ENCODE results near the gene HOXC10. TPM values are rescaled to one million over a fixed set of nuclear protein-coding genes. Genes with fewer than 3 reads are reported as not detected.

The HOXC10 gene
- total RNA-seq, 3 donors from 2014 or later: not detected

DNA sequence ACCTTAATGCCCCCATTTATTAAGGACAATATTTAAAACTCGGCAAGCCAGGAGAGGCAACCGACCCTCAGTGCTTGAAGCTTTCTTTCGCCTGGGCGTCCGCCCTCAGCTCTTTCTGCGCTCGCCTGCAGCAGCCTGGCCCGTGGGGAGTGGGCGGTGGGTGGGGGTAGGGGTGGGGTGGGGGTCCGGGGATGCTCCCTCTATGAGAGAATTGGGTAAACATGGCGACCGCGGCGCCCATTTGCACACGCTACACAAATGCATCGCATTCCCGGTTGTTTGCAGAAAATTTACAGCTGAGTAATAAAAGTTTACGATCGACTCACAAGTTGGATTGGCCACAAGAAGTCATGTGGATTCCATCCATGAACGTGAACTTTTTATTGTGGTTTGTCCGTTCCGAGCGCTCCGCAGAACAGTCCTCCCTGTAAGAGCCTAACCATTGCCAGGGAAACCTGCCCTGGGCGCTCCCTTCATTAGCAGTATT is 31.6 kb downstream of the HOXC10 start:
- Histone ChIP-seq H3K9me3 (no peaks in the 10 kb centered on the region), H3K4me3 (no peak overlapping the region), H3K4me1 (ENCODE audit: low read depth) (peaks cover 8% of the 10 kb centered on the region), H3K36me3 (ENCODE audit: low read depth) (no peaks in the 10 kb centered on the region)
- ATAC-seq (peak; percentile 73), DNase-seq (peak in 1 of 3 donors; percentile 48)
- intact Hi-C loops (cut with DNase I, micrococcal nuclease): no loop called here
- TF ChIP-seq, protein P1, sequence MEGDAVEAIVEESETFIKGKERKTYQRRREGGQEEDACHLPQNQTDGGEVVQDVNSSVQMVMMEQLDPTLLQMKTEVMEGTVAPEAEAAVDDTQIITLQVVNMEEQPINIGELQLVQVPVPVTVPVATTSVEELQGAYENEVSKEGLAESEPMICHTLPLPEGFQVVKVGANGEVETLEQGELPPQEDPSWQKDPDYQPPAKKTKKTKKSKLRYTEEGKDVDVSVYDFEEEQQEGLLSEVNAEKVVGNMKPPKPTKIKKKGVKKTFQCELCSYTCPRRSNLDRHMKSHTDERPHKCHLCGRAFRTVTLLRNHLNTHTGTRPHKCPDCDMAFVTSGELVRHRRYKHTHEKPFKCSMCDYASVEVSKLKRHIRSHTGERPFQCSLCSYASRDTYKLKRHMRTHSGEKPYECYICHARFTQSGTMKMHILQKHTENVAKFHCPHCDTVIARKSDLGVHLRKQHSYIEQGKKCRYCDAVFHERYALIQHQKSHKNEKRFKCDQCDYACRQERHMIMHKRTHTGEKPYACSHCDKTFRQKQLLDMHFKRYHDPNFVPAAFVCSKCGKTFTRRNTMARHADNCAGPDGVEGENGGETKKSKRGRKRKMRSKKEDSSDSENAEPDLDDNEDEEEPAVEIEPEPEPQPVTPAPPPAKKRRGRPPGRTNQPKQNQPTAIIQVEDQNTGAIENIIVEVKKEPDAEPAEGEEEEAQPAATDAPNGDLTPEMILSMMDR (IDR thresholded peaks at IDR 0.05): no peak

- Histone ChIP-seq H3K4me1 (ENCODE audit: low read depth) (peaks cover 6% of the 10 kb centered on the region), H3K4me3 (no peak overlapping the region), H3K36me3 (ENCODE audit: low read depth) (no peaks in the 10 kb centered on the region), H3K9me3 (no peaks in the 10 kb centered on the region)
- intact Hi-C loops (cut with DNase I, micrococcal nuclease): no loop called here
- DNase-seq: no peak
- TF ChIP-seq, protein P1 (IDR thresholded peaks at IDR 0.05): no peak
- ATAC-seq: peak; percentile 35
Measured at GRCh38 chr12:54017027-54017788, 32.3 kb downstream of the HOXC10 start.

DNA sequence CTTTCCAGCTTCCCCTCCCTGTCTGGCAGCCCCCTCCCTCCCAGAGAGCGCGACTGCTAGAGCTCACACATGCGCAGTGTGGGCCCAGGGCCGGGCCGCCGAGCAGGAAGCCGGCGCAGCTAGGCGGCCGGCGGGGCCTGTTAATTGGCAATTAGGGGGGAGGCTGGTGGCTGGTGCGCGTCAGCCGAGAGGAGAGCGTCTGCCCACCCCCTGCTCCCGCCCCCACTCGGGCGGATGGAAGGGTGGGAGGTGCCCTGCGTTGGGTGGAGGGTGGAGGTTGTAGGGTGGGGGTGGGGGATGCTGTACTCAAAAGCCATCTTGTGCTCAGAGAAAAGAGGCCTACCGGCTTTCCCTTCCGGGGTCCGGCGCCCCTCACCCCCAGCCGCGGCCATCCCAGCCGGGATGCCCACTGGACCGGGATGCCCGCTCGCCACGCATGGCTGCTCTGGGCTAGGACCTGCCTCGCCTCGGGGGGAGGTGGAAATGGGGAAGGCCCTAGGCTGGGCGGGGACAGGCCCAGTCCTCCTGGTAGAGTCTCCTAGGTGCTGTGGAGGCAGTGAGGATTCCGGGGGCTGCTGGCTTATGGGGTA is 33.0 kb downstream of the HOXC10 start:
- ATAC-seq: peak; percentile 76
- Histone ChIP-seq H3K9me3 (no peaks in the 10 kb centered on the region), H3K4me1 (ENCODE audit: low read depth) (peaks cover 6% of the 10 kb centered on the region), H3K36me3 (ENCODE audit: low read depth) (no peaks in the 10 kb centered on the region), H3K4me3 (no peak overlapping the region)
- peak; percentile 53 to 79 (median 71) for DNase-seq
- TF ChIP-seq, protein P1 (IDR thresholded peaks at IDR 0.05): no peak
- intact Hi-C loops (cut with DNase I, micrococcal nuclease): no loop called here

GRCh38 chr12:54018468-54018984 is 33.6 kb downstream of the HOXC10 start:
- ATAC-seq: no peak
- Histone ChIP-seq H3K36me3 (ENCODE audit: low read depth) (no peaks in the 10 kb centered on the region), H3K4me1 (ENCODE audit: low read depth) (peaks cover 6% of the 10 kb centered on the region), H3K9me3 (no peaks in the 10 kb centered on the region), H3K4me3 (no peak overlapping the region)
- DNase-seq: no peak
- intact Hi-C loops (cut with DNase I, micrococcal nuclease): no loop called here
- TF ChIP-seq, protein P1 (IDR thresholded peaks at IDR 0.05): no peak

GRCh38 chr12:54019091-54019811 is 34.3 kb downstream of the HOXC10 start:
- no peaks in the 10 kb centered on the region for H3K9me3 ChIP-seq
- no peak overlapping the region for H3K4me3 ChIP-seq
- TF ChIP-seq, protein P1 (IDR thresholded peaks at IDR 0.05): no peak
- DNase-seq (no peak), ATAC-seq (no peak)
- no peaks in the 10 kb centered on the region for H3K36me3 ChIP-seq (ENCODE audit: low read depth)
- peaks cover 6% of the 10 kb centered on the region for H3K4me1 ChIP-seq (ENCODE audit: low read depth)
- intact Hi-C loops (cut with DNase I, micrococcal nuclease): no loop called here
